K562 (cell line): ENCODE measurements around the gene TBXAS1.

ENCODE experiments used
- CTCF ChIP-seq, 3 experiments: IDR thresholded peaks in 2 of 3; conservative IDR thresholded peaks in 1 of 3; 2 replicates each; pipeline ENCODE4 v1.5.1; 2011 to 2012; ENCODE audit warnings: low read length in 3 of 3, mild to moderate bottlenecking in 3 of 3, control low read depth in 2 of 3, improper control_type of control experiment in 1 of 3, inconsistent platforms in 1 of 3, low read depth in 1 of 3, mixed read lengths in 1 of 3, moderate library complexity in 1 of 3; ENCODE audit not compliant: insufficient read depth in 2 of 3
- HOMEZ ChIP-seq: fragments of 250-450 bp; sonication (Bioruptor Pico); IDR thresholded peaks from 2 replicates; pipeline ENCODE4 v1.4.0; 2020; ENCODE audit warnings: mild to moderate bottlenecking, moderate library complexity
- POLR2A ChIP-seq: fragments of 450-650 bp; conservative IDR thresholded peaks from 2 replicates; pipeline ENCODE4 v1.6.1; 2016
- POLR2AphosphoS5 ChIP-seq: IDR thresholded peaks from 2 replicates; pipeline ENCODE4 v1.6.1; 2011; ENCODE audit warnings: mild to moderate bottlenecking, low read depth, low read length, moderate library complexity; ENCODE audit not compliant: control insufficient read depth, insufficient read depth
- TAF1 ChIP-seq: IDR thresholded peaks from 2 replicates; pipeline ENCODE4 v1.6.1; 2011; ENCODE audit warnings: mild to moderate bottlenecking, low read length, moderate library complexity; ENCODE audit not compliant: insufficient read depth, control insufficient read depth, severe bottlenecking; ENCODE audit errors: extremely low read depth

DNA sequence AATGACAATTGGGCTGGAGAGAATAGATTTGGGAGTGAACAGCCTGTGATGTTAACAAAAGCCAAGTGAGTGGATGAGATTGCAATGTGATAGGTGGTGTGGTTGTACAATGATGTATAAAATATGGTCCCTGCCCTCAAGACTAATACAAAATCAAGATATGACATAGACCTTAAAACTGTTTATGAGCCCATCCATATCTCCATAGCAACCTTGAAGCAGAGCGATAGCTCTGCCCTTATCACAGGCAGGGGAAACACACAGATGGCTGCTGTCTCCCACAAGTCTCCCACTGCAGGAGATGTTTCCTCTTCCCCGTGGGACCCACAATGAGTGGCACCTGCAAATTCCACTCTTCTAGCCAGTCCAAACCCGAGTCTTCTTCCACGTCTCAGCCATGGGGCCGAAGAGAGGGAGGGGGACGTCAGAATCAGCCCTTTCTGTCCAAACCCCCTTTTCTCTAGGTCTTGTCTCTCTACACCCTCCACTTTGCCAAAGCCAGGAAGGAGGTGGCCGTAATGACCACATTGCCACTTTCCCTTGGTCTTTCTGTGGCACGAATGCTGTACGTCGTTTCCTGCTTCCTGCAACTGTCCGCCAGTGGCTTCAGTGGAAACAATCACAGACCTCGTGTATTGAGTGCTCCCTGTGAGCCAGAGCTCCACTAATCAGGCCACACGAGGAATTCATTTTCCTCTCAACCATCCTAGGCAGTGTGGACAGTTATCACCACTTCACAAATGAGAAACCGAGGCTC lies 7.5 kb upstream of the TBXAS1 start:
- TF ChIP-seq CTCF (IDR thresholded peaks at IDR 0.05 in 2 of 3, conservative IDR thresholded peaks at IDR 0.05 in 1 of 3; ENCODE audit: insufficient read depth in 2 of 3, low read depth in 1 of 3, low read length in 3 of 3) (no peak), HOMEZ (CRISPR knock-in tag) (no peak), POLR2AphosphoS5 (no peak), TAF1 (no peak), POLR2A (no peak)
